Measurements from ENCODE around the gene EIF2B1. TPM values are rescaled to one million over a fixed set of nuclear protein-coding genes. Genes with fewer than 3 reads are reported as not detected.

The EIF2B1 gene
- total and polyA plus RNA-seq, 9 donors: 27.1 to 80.8 (median 41.7) TPM

GRCh38 chr12:123643911-123644310, 10.4 kb upstream of the EIF2B1 start:
- Histone ChIP-seq H3K9me3 (no peaks in the 10 kb centered on the region), H3K4me1 (ENCODE audit: insufficient read depth) (no peaks in the 10 kb centered on the region), H3K27ac (no peak overlapping the region), H3K27me3 (no peaks in the 10 kb centered on the region), H3K4me3 (no peak overlapping the region), H3K36me3 (no peaks in the 10 kb centered on the region)
- WGBS, 3 donors: 87 to 90% (median 87%) methylated on average over 7 of the region's 7 CpGs
- intact Hi-C loops (cut with DNase I): no loop called here
- TF ChIP-seq POLR2A (IDR thresholded peaks at IDR 0.05): no peak
- TF ChIP-seq EP300 (IDR thresholded peaks at IDR 0.05): no peak
- TF ChIP-seq CTCF (IDR thresholded peaks at IDR 0.05): no peak
- DNase-seq: no peak

GRCh38 chr12:123634142-123634561, 666 bp upstream of the EIF2B1 start:
- Histone ChIP-seq H3K4me3 (peak overlapping the region; percentile 93), H3K36me3 (no peaks in the 10 kb centered on the region), H3K4me1 (ENCODE audit: insufficient read depth) (peaks cover 5% of the 10 kb centered on the region), H3K27me3 (no peaks in the 10 kb centered on the region), H3K9me3 (no peaks in the 10 kb centered on the region), H3K27ac (peak overlapping the region in 1 of 2 donors; percentile 58)
- TF ChIP-seq EP300 (IDR thresholded peaks at IDR 0.05) (no peak), CTCF (IDR thresholded peaks at IDR 0.05) (no peak), POLR2A (IDR thresholded peaks at IDR 0.05) (no peak)
- 8 to 18% (median 11%) methylated on average over 19 of the region's 19 CpGs for WGBS, 3 donors
- intact Hi-C loops (cut with DNase I): no loop called here
- DNase-seq: peak in 1 of 5 donors; percentile 34

GRCh38 chr12:123621619-123622530, 11.6 kb downstream of the EIF2B1 start:
- H3K27ac ChIP-seq: no peak overlapping the region
- DNase-seq: no peak
- no peaks in the 10 kb centered on the region for H3K27me3 ChIP-seq
- no peak for TF ChIP-seq CTCF (IDR thresholded peaks at IDR 0.05)
- TF ChIP-seq POLR2A (IDR thresholded peaks at IDR 0.05): no peak
- TF ChIP-seq EP300 (IDR thresholded peaks at IDR 0.05): no peak
- intact Hi-C loops (cut with DNase I): no loop called here
- no peaks in the 10 kb centered on the region for H3K4me1 ChIP-seq (ENCODE audit: insufficient read depth)
- WGBS, 3 donors: 69 to 75% (median 70%) methylated on average over 15 of the region's 15 CpGs
- no peaks in the 10 kb centered on the region for H3K36me3 ChIP-seq
- no peaks in the 10 kb centered on the region for H3K9me3 ChIP-seq
- no peak overlapping the region for H3K4me3 ChIP-seq

- no peaks in the 10 kb centered on the region for H3K27me3 ChIP-seq
- 50 to 54% (median 52%) methylated on average over 8 of the region's 8 CpGs for WGBS, 3 donors
- no peak overlapping the region for H3K4me3 ChIP-seq
- no peaks in the 10 kb centered on the region for H3K4me1 ChIP-seq (ENCODE audit: insufficient read depth)
- no peaks in the 10 kb centered on the region for H3K36me3 ChIP-seq
- H3K27ac ChIP-seq: no peak overlapping the region
- H3K9me3 ChIP-seq: no peaks in the 10 kb centered on the region
- intact Hi-C loops (cut with DNase I): no loop called here
- no peak for TF ChIP-seq EP300 (IDR thresholded peaks at IDR 0.05)
- no peak for TF ChIP-seq POLR2A (IDR thresholded peaks at IDR 0.05)
- no peak for TF ChIP-seq CTCF (IDR thresholded peaks at IDR 0.05)
- no peak for DNase-seq
Observed at GRCh38 chr12:123621101-123621500, 12.4 kb downstream of the EIF2B1 start.
